H54 (cell line): Measurements from ENCODE around the gene ETFDH.
"Not testable (repeated sequence)": the region's sequence is repeated elsewhere in the genome, so short reads cannot be mapped to it uniquely, and the experiment has no call there.

Experiments used
- DNase-seq: peaks from one replicate; pipeline ENCODE4 v3.0.0; 2011; ENCODE audit warnings: low spot score, mixed read lengths; ENCODE audit not compliant: insufficient read length
- FAIRE-seq: peaks from 3 replicates; lab custom pipeline; 2011; peaks lifted over from hg19 to GRCh38; lab: Jason Lieb, UNC
- POLR2A ChIP-seq: IDR thresholded peaks from 2 replicates; pipeline ENCODE4 v1.6.1; 2011; ENCODE audit warnings: low read depth, mild to moderate bottlenecking, low read length

ETFDH gene

DNA sequence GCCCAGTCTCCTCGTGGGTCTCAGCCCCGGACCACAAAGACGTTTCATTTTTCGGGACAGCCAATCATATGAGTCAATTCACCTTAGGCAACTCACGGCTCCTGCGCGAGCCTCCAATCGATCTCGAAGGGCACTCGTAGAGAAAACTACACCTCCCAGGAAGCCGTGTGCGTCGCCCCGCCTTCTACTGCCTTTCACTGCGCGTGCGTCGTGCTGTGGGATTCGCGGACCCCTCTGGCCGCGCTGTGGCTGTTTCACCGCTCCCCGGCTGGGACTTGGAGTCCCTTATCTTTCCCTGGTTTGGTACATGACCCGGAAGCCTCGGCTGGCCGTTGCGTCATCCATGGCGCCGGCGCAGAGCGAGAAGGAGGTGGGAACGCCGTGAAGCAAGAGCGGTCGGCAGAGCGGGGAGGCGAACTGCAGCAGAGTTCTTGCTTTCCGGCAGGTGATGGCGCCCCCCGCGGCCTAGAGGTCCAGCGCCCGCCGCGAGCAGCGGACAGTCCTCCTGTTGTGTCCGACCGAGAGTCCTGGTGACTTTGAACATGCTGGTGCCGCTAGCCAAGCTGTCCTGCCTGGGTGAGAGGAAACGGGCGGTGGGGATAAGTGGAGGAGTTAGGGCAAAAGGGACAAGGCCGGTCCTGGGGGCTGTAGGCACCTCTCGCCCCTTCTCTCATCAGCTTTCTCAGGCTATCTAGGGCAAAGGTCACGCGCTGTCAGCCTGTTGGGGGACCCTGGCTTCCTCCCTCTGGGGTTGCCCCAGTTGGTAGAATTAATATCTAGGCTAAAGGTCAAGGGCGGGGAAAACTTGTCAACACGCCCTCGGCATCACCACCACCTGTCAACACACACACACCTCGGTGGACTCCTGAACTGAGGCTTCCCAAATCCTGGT lies at the start of gene ETFDH:
TSS of gene ETFDH (plus strand) at position 382 of the 892 bp plus-strand sequence. CDS start at position 543, 161 bp downstream.
- FAIRE-seq: peak; percentile 89
- TF ChIP-seq POLR2A: peak; percentile 54
- peak; percentile 76 for DNase-seq

DNA sequence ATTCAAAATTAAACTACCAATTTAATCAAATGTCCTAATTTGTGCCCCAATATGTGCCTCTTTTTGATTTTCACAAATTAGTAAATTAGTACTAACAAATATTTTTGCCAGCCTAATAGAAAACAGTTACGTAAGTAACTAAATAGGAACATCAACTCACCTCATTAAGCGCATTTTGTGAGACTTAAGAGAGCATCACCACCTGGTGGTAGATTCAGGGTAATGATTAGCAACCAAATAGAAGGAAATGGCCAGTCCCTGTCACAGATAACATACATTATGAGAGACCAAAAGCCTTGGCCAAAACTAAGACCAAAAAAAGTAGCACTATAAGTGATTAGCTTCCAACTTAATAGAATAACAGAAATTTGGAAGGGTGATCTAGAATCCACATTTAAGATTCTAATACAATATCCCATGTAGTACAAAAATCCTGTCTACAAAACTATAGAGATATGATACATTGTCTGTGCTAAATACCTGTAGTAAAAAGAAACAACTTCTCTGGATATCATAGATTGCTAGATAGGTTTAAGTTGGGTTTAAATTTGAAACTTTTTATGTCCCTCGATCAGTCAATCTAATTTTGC lies 47.1 kb upstream of the ETFDH start:
- no peak for TF ChIP-seq POLR2A
- DNase-seq: no peak
- FAIRE-seq: peak; percentile 74

DNA sequence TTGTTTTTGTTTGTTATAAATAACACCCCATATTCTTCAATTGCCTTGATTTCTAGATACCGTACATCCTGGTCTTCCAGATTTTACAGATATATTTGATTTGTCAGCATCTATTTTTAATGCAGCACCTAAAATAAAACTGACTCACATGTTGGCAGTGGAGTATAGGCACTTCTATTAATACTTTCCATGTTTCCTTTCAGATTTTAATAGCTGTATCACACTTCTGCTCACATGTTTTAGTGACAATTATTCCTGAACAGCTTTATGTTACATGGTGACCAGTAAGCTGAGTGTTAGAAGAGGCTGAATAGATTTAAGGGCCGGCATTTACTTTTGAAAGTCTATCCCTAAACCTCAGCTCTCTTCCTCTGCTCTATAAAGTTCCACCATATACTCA lies 46.6 kb upstream of the ETFDH start:
- FAIRE-seq (no peak), DNase-seq (no peak)
- no peak for TF ChIP-seq POLR2A

DNA sequence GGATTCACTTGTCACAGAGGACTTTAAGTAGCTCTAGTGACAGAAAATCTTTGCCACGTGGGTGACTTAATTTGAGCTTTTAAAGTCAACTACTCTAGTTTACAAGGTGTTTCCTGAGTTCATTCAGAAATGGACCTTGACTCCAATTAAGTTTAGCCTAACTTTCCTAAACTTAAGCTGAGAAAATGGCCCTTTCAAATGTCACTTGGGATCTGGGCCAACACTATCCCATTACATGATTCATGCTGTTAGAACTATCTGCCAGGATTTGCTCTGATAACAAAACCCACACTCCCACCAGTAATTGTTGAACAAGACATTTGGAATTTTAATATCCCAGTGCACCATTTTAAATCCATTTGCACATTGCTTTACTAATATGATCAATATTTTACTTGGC lies 41.2 kb upstream of the ETFDH start:
- TF ChIP-seq POLR2A: no peak
- no peak for FAIRE-seq
- no peak for DNase-seq

DNA sequence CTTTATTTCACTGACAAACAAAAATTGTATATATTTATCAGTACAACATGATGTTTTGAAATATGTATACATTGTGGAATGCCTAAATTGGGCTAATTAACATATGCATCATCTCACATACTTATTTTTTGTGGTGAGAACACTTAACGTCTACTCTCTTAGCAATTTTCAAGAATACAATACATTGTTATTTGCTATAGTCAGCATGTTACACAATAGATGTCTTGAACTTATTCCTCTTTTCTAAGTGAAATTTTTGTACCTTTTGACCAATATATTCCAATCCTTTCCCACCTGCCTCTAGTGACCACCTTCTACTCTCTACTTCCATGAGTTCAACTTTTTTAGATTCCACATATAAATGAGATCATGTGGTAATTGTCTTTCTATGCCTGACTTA lies 35.5 kb upstream of the ETFDH start:
- no peak for TF ChIP-seq POLR2A
- FAIRE-seq (no peak), DNase-seq (no peak)

DNA sequence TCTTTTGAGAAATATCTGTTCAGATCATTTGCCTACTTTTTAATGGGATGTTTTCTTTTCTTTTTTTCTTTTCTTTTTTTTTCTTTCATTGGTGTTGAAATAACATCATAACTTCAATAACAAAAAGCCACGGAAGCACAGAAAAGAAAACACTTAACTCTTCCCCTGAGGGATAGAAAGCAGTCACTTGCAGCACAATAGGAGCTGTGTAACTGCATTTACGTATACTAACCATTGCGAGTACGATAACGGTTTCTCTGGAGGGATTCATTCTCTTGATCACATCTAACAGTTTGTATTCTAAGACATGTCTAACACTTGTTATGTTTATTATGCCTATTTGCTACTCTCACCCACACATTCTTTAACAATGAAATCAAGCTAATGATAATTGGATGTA lies 27.7 kb upstream of the ETFDH start:
- no peak for FAIRE-seq
- no peak for TF ChIP-seq POLR2A
- DNase-seq: no peak

DNA sequence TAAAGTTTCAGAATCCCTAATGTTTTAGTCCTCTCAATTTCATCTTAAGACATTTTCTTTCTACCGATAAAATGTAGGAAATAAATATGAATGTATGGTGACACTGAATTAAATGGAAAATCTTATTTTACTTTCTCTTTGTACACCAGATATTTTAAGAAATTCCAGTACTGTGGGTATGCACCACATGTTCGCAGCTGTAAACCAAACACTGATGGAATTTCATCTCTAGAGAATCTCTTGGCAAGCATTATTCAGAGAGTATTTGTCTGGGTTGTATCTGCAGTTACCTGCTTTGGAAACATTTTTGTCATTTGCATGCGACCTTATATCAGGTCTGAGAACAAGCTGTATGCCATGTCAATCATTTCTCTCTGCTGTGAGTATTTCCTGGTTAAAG lies 27.3 kb upstream of the ETFDH start:
- no peak for DNase-seq
- no peak for TF ChIP-seq POLR2A
- FAIRE-seq: no peak

DNA sequence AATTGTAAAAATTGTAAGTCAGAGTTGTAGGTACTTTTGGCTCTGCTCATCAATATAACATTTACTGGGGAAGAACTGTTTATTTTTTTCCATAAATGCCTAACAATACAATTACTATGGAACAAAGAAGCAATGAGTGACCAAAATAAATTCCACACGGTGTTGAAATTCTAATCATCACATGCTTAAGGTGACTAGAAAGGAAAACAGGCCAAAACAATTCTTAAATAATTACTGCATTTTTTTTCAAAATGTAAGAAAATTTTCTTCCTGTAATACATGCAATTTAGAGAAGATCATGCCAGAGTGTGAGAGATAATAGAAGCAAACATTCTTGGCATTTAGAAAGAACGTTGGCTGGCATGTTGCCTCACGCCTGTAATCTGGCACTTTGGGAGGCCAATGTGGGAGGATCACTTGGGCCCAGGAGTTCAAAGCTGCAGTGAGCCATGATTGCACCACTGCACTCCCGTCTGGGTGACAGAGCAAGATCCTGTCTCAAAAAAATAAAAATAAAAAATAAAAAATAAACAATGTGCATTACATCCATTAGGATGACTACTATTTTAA lies 22.9 kb upstream of the ETFDH start:
- FAIRE-seq (no peak), DNase-seq (no peak)
- TF ChIP-seq POLR2A: no peak

DNA sequence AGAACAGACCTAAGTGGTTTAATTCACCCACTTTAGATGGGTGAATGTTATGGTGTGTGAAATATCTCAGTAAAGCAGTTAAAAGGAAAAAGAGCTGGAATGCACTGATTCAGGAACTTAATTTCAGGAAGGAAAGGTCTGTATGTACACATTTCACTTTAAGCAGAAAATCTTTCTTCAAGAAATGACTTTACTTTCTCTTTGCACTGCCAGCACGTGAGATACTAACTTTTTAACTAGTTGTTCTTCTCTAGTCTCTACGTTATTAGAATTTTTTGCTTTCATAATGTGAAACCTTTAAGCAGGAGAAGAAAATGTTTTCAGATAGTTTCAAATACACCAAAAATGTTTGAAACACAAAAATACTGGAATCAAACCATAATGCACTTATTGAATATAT lies 19.2 kb upstream of the ETFDH start:
- FAIRE-seq (no peak), DNase-seq (no peak)
- TF ChIP-seq POLR2A: no peak

DNA sequence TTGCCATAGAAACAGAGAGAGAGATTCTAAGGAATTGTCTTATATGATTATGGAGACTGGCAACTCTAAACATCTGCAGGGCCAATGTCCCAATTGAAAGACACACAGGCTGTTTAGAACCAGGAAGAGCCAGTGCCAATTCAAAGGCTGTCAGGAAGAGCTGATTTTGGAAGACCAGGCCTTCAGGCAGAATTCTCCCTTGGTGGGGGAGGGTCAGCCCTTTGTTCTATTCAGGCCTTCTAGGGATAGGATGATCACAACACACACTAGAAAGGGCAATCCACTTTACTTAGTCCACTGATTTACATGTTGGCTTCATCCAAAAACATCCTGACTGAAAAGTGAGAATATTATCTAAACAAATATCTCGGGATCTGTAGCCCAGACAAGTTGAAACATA lies 15.7 kb upstream of the ETFDH start:
- DNase-seq (no peak), FAIRE-seq (no peak)
- TF ChIP-seq POLR2A: no peak

DNA sequence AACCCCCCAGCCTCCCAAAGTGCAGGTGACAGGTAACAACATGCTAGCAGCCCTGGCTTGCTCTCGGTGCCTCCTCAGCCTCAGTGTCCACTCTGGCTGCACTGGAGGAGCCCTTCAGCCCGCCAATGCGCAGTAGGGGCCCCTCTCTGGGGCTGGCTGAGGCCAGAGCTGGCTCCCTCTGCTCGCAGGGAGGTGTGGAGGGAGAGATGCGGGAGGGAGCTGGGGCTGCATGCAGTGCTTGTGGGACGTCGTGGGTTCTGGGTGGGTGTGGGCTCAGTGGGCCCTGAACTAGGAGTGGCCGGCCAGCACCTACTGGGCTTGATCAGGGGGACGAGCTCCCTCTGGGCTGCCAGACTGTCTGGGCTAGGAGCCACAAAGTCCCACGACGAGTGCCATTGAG lies 14.8 kb upstream of the ETFDH start:
- no peak for TF ChIP-seq POLR2A
- no peak for FAIRE-seq
- no peak for DNase-seq

DNA sequence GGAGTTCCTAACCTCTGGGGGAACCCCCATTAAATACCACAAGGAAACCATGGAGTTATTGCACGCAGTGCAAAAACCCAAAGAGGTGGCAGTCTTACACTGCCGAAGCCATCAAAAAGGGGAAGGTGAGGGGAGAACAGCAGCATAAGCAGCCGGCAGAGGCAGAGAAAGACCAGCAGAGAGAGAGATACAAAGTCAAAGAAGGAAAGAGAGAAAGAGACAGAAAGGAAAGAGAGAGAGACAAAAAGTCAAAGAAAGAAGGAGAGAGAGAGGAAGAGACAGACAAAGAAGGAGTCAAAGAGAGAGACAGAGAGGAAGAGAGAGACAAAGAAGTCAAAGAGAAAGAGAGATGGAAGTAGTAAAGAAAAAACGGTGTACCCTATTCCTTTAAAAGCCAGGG lies 8.8 kb upstream of the ETFDH start:
- DNase-seq, FAIRE-seq: not testable (repeated sequence)

DNA sequence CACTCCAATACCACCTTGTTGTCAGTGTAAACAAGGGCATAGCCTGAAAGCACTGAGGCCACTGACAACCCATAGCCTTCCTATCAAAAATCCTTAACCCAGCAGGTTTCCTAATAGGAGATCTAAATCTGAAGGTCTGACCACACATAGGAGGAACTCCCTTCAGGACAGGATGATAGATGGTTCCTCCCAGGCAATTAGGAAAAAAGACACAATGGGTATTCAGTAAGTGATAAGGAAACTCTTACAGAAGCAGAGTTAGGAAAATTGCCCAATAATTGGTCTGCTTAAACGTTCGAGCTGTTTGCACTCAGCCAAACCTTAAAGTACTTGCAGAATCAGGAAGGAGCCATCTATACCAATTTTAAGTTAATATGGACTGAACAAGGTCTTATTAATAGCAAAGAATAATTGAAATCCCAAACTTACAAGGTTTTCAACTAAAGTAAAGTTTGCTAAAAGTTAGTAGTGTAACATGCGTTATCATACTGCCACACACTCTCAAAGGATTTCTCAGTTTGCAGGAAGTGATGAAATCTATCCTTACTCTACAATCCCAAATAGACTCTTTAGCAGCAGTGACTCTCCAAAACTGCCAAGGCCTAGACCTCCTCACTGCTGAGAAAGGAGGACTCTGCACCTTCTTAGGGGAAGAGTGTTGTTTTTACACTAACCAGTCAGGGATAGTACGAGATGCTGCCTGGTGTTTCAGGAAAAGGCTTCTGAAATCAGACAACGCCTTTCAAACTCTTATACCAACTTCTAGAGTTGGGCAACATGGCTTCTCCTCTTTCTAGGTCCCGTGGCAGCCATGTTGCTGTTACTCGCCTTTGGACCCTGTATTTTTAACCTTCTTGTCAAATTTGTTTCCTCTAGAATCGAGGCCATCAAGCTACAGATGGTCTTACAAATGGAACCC lies 8.1 kb upstream of the ETFDH start:
- not testable (repeated sequence) for FAIRE-seq, DNase-seq

DNA sequence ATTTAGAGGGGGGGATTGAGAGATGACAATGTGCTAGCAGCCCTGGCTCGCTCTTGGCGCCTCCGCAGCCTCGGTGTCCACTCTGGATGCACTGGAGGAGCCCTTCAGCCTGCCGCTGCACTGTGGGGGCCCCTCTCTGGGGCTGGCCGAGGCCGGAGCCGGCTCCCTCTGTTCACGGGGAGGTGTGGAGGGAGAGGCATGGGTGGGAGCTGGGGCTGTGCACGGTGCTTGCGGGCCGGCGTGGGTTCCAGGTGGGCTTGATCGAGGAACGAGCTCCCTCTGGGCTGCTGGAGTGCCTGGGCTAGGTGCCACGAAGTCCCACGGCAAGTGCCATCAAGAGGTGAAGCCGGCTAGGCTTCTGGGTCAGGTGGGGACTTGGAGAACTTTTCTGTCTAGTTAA lies 7.3 kb upstream of the ETFDH start:
- FAIRE-seq: no peak
- no peak for DNase-seq
- no peak for TF ChIP-seq POLR2A
